ENCODE measurements around the gene NCS1.

The NCS1 gene
- 9.3 to 32.2 reads per million in 2 donors for total RNA-seq

DNA sequence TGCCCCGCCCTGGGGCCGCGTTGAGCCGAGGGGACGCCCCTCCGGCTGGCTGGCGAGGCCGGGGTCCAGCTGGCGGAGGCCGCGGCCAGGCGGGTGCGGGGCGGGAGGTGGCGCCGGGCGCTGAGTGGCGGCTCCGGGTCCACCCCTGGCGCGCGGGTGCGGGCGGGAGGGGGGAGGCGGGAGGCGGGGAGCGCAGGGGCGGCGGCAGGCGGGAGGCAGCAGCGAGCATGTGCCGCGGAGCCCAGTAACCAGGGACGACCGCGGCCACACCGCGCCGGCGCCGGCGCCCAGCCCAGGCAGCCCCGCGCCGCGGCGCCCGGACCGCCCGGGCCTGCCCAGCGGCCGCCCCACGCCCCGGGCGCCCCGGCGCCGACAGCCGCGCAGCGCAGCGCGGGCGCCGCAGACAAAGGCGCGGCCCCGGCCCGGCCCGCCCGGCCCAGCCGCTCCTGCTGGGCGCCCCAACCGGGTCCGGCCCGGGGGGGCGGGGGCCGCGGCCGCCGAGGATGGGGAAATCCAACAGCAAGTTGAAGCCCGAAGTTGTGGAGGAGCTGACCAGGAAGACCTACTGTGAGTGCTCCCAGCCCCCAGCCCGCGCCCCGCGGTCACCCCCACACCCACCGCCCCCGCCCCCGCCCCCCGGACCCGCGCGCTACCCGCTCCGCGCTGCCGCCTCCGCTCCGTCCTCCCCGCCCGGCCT, at the start of gene NCS1:
Gene NCS1 (plus strand): TSS at position 244 of the 697 bp plus-strand sequence. CDS start 260 bp downstream, at position 504.
- DNase-seq: peak; percentile 42

DNA sequence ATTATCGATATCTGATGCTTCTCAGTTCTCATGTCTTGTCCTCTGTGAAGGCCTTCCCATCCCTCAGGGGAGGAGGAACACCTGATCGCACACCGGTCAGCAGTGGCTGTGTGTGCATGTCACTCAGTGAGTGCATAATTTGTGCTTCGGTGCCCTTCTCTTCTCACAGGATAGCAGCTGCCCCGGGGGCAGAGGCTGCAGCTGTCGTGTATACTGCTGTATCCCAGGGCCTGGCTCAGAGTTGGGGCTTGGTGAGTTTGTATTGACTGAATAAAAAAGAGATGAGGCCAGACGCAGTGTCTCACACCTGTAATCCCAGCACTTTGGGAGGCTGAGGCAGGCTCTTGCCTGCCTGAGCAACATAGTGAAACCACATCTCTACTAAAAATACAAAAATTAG, 49.7 kb upstream of the NCS1 start:
- no peak for DNase-seq

DNA sequence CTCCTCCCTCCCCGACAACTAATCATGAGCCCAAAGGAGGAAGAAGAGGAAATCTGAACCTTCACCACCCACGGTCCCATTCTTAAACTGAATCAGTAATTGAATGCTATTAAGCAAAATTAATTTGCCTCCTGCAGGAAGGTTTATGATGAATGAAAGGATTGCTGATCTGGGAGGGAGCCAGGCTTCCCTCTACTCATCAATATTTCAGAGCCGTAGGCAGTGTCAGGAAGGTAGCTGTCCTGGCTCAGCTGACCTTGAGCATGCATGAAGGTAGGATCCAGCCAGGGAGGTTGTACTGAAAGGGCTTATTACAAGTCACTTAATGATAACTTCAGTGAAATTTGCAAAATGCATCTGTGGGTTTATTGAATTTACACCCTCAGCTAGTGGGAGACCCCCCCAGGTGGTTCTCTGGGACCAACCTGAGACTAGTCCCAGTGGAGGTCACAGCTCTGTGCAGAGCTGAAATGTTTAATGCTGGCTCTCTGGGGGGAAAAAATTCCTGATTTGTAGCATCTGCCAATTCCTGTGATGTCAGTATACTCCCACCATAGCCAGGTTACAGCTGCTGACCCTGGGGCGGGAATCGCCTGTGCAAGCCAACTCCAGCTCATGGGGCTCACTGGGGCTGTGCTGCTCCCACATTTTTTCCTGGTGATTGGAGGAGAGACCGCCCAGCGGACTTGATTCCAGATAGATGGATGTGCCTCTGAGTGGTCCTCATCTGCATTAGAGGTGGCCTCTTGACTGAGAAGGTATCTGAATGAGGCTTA, 47.9 kb upstream of the NCS1 start:
- no peak for DNase-seq

- DNase-seq: no peak
Observed at GRCh38 chr9:130126721-130127433, 45.3 kb upstream of the NCS1 start.

DNA sequence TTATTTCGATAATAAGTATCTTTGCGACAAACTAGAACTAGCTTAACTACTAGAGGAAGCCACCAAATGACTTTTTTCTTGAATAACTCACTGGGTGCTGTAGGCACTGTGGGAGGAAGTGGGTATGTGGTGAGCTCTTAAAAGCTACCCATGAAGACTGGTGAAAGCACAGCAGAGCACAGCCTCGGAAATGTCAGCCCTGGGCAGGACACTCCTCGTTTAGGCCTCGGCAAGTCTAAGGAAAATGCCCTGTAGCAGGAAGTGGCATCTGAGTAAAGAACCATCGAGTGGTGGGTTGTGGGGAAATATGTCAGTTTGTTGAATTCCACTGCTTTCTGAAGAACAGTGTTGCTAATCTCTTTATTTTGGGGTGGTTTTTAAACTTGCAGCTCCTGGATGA, 44.0 kb upstream of the NCS1 start:
- DNase-seq: no peak

DNA sequence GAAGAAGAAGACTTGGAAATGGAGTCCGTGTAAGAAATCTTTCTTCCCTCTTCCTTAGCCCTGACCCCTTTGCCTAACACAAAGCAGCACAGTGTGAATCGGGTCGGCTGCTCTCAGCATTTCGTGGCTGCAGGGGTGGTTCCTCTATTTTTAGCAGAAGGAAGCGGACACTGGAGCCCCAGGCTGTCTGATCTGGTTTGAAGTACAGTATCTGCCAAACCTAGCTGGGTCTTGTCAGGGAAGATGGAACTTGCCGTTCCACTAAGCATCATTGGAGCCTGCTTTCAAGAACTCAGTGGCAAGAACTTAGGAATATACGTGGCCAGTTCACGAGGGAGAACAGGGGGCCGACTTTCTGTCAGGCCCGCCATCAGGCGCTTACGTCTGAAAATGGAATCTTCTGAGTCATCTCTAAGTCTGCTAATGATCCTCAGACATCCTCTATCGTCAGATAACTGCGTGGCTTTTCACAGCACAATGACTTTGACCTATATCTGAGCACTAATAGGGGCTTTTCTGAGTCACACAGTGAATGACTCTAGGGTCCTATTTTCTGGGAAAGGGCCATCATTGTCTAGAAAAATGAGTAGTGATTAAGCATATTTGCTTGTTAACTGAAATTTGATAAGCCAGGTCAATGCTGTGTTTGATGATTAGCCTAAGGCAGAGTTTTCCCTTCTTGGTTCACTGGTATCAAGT, 43.3 kb upstream of the NCS1 start:
- no peak for DNase-seq

DNA sequence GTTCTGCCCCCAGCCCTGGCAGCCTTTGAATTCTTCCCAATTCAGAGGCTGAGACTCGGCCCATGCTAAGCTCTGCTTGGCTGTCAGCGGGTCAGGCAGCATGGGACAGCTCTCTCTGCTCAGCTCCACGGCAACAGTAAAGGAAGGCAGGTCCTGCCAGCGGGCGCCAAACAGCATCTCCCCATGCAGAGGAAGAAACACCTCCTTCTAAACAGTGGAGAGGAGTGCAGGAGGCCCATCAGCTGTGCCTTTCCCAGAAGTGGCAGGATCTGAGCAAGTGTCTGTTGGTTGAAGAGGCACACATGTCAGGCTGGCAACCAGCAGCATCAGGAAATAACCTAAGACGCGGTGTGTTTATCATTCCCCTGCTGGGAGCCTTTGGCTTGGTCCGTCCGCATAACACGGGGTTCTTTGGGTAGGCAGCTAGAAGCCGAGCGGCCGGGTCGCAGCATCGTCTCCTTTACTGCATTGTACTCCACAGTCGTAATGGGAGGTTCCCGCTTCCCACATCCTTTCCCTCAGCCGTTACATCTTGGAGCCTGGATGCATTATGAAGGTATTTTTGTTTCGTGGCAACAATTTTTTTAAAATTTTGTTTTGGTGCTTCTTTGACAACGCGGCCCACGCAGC, 42.7 kb upstream of the NCS1 start:
- DNase-seq: no peak

DNA sequence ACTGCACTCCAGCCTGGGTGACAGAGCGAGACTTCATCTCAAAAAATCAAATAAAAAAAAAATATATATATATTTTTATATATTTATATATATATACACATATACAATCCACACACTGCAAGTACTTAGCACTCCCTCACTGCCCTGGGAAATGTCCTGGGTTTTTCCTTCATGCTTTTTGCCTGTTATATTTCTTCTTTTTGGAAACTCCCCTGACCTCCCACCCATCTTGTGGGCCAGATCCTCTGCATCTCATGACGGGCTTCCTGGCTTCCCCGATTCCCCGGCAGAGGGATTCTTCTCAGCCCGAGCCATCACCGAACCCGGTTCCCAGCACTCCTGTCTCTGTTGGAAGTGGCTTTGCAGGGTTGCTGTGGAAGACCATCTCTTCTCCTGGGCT, 39.5 kb upstream of the NCS1 start:
- no peak for DNase-seq

GRCh38 chr9:130137081-130137640, 35.0 kb upstream of the NCS1 start:
- no peak for DNase-seq

DNA sequence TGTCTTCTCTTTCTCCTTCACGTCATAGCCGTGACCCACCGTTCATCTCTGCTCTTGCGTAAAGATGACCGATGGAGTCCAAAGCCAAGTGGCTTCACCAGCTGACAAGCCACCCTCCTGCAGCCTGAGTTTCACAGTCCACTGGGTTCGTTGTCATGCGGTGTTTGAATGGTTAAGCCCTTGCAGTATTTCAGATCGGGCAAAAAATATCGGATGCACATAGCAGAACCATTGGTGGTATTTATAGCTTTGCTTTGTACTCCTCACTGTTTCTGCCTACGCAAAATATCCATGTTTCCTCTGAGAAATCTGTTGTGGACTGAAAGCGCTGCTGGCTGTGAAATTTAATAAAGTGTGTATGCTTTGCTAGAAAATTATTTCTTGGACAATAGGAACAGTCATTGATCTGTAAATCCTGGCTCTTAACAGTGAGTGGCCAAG, 34.5 kb upstream of the NCS1 start:
- no peak for DNase-seq

DNA sequence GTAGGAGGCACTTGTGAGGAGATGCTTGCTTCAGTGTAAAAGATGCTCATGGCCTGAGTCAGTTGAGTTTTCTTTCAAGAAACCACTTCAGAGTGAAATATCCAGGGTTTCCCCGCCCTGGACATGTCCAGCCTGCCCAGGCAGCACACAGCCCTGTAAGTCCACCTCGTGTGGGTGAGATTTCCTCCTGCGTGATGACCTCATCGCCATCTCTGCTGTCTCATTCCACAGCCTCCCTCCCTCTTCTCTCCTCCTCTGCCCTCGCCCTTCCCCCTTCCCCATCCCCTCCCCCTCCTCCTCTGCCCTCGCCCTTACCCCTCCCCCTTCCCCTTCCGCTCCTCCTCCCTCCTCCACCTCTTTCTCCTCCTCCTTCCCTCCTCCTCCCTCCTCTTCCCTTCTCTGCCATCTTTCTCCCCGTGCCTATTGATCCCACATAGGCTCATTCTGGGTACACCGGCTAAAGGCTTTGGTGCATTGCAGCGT, 34.0 kb upstream of the NCS1 start:
- DNase-seq: no peak

DNA sequence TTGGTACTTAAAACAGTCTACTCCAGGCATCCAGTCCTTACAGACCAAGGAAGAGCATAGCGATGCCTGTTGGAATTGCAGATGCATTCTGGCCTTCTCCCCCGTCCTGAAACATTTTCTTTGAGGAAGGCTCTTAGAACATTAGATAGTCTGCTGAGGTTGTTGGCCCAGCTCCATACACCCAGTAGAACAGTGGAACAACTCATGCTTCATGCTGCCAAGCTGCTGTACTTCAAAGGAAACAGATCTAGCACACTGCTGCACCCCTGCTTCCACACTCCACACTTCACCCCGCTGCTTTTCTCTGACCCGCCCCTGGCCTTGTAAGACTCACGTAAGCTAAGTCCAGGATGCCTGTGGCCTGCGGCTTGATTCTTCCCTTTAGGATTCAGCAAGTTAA, 33.4 kb upstream of the NCS1 start:
- DNase-seq: no peak

DNA sequence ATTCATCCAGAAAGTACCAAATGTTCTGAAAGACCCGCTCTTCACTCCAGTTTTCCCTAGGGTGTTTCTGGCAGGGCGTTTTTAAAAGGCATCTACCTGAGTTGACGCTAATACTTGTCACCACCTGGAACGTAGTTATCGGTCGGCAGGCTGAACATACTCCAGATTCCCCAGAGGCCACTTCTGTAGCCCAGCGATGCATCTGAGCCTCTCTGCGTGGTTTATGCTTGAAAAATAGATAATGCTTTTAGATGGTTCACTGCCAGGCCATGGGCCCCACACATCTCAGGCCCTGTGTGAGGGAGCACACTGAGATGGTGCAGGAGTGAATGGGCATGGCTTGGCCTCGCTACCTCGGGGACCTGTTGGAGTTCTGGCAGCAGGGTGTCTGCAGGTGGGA, 33.0 kb upstream of the NCS1 start:
- DNase-seq: no peak

GRCh38 chr9:130140706-130141105, 31.5 kb upstream of the NCS1 start:
- no peak for DNase-seq

DNA sequence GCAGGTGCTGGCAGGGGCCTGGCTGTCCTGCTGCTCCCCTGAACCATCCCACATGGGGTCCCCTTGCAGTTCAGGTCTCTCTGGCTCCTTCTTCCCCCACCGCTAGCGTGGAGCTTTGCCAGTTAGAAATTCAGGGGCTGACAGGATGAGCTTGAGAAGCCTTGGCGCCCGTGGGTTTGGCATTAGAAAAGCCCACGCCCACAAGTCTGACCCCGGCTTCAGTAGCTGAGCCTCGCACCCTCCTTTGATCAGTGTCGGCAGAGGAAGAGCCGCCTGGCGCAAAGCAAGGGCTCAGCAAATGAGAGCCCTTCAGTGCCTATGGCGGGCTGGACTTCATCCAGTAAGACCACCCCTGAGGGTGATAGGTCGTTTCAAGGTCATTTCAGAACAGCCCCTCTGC, 30.1 kb upstream of the NCS1 start:
- no peak for DNase-seq

- no peak for DNase-seq
Observed at GRCh38 chr9:130142641-130143040, 29.6 kb upstream of the NCS1 start.

- no peak for DNase-seq
Observed at GRCh38 chr9:130143279-130143893, 28.8 kb upstream of the NCS1 start.

DNA sequence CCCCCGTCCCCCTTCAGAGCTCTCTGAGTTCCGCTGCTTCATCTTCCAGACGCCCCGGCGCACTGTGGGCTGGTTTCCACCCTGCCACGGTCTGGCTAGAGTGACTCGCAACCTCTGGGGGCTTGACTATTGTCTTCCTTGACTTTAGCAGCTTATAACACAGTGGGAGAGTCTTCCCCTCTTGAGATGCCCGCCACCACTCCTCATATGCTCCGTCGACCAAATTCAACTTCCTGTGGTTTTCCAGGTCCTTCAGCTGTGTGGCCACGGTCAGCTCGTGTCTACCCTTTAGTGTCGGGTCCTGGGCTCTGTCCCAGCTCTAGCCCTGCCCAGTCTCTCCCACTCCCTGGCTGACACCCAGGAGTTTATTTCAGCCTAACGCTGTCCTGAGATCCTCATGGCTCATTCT, 28.2 kb upstream of the NCS1 start:
- DNase-seq: no peak

- DNase-seq: no peak
Observed at GRCh38 chr9:130144703-130145102, 27.5 kb upstream of the NCS1 start.

- no peak for DNase-seq
Observed at GRCh38 chr9:130145658-130146057, 26.5 kb upstream of the NCS1 start.

DNA sequence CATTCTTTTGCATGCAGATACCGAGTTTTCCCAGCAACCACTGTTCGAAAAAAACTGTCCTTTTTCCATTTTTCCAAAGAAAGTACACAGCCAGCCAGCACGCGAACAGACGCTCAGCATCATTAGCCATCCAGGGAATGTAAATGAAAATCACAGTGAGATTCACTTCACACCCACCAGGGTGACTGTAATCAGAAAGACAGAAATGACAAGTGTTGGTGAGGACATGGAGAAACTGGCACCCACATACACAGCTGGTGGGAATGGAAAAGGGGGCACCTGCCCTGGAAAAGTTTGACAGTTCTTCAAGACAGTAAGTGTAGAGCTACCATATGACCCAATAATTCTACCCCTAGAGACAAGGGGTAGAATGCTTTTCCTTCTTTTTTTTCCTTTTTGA, 25.0 kb upstream of the NCS1 start:
- DNase-seq: no peak

DNA sequence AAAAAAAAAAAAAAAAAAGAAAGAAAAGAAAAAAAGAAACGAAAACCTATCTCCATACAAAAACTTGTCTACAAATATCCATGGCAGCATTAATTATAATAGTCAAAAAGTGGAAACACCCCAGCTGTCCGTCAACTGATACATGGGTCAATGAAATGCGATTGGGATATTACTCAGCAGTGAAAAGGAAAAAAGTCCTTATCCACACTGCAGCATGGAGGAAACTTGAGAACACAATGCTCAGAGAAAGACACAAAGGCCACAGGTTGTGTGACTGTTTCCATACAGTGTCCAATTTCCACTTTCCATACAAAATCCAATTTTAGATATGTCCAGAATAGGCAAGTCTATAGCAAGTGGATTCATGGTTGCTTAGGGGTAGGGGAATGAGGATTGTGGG, 24.3 kb upstream of the NCS1 start:
- no peak for DNase-seq

Data from activated gamma-delta T cell (primary cell).